HUDEP-2 (cell line): Measurements from ENCODE around the gene MAGOH.

Experiments
- DNase-seq, 76 experiments: peaks; one replicate each; lab custom pipeline; 2025; ENCODE audit not compliant: unreplicated experiment in 76 of 76; lab: John Stamatoyannopoulos, UW

The MAGOH gene

GRCh38 chr1:53271446-53272090 is 33.2 kb upstream of the MAGOH start:
- DNase-seq, result no peak

- DNase-seq, result no peak
These were observed 32.6 kb upstream of the MAGOH start for GRCh38 chr1:53270873-53271272.

DNA sequence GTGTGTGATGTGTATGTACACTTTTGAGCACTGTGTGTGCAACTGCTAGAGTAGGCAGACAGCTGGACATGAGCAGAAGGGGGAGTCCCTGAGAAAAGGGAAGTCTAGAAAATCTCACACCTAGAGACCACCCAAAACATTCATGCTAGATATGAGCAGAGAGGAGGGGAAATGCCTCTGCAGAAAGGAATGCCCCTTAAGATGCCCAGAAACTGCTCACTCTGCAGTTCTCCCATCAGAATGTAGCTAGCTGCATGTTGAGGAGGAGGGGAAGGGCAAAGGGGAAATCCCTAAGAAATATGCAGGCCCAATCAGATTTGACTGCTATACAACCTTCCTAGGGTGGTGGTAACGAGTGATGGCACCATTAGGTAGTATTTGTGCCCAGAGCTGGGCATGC is 31.8 kb upstream of the MAGOH start:
- DNase-seq, result no peak

GRCh38 chr1:53267761-53268160 is 29.4 kb upstream of the MAGOH start:
- no peak for DNase-seq

GRCh38 chr1:53266038-53266437 is 27.7 kb upstream of the MAGOH start:
- peak in 1 of 76 experiments; percentile 15 for DNase-seq

DNA sequence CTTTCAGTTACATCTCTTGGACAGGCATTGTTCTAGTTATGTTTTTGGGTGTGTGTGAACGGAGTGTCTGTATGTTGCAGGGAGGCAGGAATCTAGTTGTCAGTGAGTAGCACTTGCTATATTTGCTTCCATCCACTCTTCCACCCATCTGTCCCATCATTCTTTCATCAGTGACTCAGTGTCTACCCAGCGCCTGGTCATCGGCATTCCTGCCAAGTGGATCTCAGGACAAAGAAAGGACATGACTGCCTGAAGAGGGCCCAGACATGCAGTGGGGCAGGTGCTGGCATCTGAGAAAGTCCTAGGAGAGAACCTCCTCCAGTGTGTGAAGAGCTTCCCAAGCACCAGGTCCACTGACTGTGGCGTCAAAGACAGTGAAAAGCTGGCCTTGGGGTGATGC is 27.3 kb upstream of the MAGOH start:
- no peak for DNase-seq

- no peak for DNase-seq
These were observed 25.7 kb upstream of the MAGOH start for GRCh38 chr1:53264048-53264447.

- DNase-seq, result no peak
These were observed 23.7 kb upstream of the MAGOH start for GRCh38 chr1:53262000-53262399.

DNA sequence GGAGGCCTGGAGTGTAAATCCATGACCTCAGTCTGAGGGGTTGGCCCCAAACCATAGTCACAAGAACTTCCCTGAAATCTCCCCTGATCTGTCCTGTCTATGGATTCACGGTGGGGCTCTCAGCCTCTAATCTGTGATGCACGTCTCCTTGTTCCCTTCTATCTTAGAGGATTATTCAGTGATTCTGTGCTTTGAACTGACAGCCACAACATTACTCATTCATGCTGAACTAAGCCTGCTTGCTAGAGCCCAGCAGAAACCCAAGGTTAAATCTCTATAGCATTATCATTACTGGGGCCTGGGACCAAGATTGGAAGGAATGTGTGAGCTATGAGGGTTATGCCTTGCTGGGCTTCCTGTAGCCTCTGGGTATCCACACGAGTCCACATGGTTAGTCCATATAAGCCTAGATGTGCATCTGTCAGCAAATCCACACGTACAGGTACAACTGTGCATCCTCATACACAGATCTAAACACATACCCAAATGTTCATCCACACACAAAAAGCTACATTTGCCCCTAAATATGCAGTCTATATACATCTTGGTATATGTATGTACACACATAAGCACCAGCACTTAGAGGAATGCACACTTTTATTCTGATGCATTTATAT is 22.4 kb upstream of the MAGOH start:
- no peak for DNase-seq

- no peak for DNase-seq
These were observed 21.6 kb upstream of the MAGOH start for GRCh38 chr1:53259932-53260331.

DNA sequence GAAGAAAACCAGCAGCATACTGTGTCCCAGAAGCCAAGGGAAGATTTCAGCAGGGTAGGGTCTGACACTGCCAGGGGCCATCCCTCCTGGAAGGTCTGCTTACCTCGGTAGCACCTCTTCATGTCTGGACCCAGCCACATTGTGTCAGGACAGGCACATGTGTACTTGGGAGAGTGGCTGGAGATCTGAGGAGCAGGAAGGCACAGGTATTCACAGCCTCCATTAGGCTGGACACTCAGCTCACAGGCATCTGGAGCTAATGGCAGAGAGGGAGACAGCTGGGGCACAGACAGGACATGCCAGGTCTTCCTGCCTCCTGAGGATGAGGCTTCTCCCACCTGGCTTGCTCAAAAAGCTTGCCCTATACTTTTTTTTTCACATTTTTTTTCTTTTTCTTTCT is 19.9 kb upstream of the MAGOH start:
- DNase-seq, result no peak

DNA sequence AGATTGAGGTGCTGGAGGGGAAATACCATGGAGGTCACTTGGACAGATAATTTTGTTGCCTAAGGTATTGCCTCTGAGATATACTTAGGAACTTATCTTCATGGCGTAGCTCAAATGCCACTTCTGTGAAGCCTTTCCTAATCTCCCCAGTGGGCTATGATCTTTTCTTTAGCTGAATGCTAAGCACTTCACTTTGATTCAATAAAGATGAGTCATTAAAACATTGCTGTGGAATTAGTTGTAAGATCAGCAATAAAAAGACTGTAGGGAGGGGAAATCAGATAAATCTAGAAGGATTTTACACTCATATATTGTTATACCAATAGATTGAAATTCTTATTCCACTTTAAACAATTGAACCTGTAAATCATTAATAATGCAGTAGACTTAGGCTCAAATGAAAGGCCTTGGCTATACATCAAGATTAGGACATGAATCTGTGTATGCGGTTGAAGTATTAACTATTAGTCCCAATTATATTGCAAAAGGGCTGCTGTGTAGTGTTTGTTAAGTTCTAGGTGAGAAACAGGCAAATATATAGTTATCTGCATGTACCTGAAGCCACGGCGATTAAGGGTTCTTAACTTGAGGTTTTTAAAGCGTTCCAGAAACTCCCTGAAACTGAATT is 19.2 kb upstream of the MAGOH start:
- DNase-seq, result no peak

GRCh38 chr1:53256511-53257453 is 18.5 kb upstream of the MAGOH start:
- no peak for DNase-seq

DNA sequence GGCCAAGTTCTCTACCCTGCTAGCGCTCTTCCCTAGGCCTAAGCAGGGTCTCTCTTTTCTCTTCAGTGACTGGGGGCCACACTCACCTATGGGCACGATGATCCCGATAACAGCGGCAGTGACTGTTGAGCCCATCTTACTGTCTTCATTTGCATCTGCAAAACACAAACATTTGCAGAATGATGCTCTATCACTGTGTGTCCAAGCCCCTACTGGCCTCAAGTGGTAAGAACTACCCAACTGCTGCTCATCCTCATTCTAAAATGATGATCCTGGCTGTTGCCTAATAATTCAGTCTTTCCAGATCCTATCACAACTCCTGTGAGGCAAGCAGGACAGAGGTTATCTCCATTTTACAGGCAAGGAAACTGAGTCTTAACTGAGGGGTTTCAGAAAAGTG is 16.7 kb upstream of the MAGOH start:
- no peak for DNase-seq

DNA sequence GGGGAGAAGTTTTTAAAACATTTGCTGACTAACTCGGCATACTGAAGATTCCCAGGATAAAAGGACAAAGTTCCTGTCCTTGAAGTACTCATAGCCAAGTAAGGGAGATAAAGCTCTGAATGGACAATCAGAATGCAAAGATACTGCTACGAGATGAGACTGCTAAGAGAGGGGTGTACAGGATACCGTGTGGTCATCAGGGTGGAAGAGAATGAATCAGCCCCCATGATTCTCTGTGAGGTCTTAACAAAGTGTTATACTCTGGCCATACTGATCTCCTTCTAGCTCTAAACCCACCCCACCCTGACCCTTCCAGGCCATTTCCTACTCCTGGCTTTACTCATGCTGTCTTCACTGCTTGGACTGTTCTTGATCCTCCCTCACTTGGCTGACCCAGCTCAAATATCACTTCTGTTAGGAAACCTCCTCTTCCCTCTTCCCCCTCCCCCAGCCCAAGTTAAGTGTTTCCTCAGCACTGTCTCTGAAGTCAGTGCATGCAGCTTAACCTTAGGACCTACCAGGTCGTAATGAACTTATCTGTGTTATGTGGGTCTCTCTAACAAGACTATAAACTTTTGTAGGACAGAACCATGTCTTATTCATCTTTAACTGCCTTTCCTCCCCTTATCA is 15.8 kb upstream of the MAGOH start:
- DNase-seq, result no peak

GRCh38 chr1:53250325-53250724 is 12.0 kb upstream of the MAGOH start:
- DNase-seq, result no peak

DNA sequence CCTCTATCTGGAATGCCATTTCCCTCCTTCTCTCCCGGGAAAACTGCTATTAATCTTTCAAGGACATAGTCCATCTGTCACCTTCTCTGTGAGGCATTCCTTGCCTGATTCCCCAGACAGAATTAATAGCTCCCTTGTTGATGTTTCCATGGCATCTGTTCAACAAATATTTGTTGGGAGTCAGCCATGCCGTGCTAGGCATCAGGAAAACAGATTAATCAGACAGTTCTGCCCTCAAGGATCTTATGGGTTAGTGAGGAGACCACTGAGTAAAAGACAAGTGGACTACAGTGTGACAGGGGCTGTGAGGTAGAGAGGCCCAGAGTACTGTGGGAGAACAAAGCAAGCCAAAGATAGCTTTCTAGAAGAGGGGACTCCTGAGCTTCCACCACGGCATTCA is 11.4 kb upstream of the MAGOH start:
- DNase-seq, result no peak

DNA sequence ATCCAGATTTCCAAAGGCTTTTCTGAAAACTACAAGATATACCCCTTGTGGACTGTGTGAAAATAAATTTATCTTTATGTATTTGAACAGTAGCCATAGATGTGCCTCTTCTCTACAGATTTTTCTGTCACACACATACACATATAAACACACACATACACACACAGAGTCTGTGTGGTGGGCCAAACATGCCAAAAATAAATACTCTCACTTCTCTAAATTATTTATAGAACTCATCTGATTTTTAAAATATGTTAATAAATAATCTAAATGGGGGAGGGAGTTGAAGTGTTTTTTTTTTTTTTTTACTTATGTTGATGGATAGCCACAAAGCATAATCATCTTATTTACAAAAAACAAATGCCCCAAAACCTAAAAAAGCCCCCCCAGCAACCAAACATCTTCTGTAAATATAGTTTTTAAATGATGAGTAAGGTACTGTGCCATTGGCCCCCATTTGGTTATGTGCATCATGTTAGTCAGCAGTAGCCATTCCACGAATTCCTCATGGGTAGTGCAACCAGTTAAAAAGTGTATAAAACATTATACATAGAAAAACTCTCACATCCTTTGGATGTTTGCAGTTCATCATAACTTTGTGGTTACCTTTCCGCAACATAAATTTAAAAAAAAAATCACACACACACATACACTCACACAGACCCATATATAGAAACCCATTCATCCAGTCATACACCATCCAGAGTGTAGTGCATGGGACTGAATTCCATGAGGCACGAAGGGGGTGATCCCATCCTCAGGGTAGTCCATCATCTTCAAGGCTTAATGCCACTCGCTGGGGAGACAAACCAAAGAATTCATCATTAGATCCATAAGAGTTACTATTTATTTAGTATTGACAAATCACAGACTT is 8.2 kb upstream of the MAGOH start:
- DNase-seq, result no peak

DNA sequence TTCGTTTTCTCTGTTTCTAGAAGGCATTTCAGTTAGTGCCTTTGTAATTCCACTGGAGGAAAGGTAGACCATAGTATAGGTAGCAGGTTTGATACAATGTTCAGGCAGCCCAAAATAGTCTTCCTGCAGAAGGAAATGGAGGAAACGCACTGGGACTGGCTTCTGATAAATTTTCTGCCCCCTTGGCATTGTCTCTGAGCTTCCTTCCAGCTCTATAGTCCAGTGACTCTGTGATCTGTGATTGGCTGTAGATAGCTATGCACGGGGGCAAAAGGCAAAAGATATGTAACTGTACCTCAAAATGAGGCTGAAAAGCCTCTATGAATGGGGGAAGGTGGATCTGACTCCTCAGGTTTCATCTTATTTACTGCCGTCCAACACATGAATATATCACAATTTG is 5.8 kb upstream of the MAGOH start:
- DNase-seq, result no peak

- DNase-seq, result no peak
These were observed 4.1 kb upstream of the MAGOH start for GRCh38 chr1:53242381-53242780.
